Neuronal stem cell (in vitro differentiated cells): ENCODE measurements around the gene RALY.

Experiments used
- DNase-seq: peaks from one replicate; pipeline ENCODE4 v3.0.0-alpha.2; 2013; ENCODE audit warnings: low spot score
- H2AFZ ChIP-seq: one replicate; pipeline ENCODE4 v1.6.1; 2013; ENCODE audit warnings: mild to moderate bottlenecking, low read length, inconsistent platforms
- H2AK5ac ChIP-seq: 2 replicates; pipeline ENCODE4 v1.6.1; 2013; ENCODE audit warnings: low read depth, mild to moderate bottlenecking, inconsistent platforms, low read length, moderate library complexity, mixed read lengths
- H2BK120ac ChIP-seq: 2 replicates; pipeline ENCODE4 v1.6.1; 2013; ENCODE audit warnings: low read depth, mild to moderate bottlenecking, inconsistent platforms, low read length, moderate library complexity, mixed read lengths
- H2BK12ac ChIP-seq: one replicate; pipeline ENCODE4 v1.6.1; 2013; ENCODE audit warnings: low read length, inconsistent platforms
- H2BK15ac ChIP-seq: 2 replicates; pipeline ENCODE4 v1.6.1; 2013; ENCODE audit warnings: mild to moderate bottlenecking, low read length, inconsistent platforms, mixed read lengths
- H2BK5ac ChIP-seq: one replicate; pipeline ENCODE4 v1.6.1; 2013; ENCODE audit warnings: inconsistent platforms, mild to moderate bottlenecking, low read length, moderate library complexity
- H3K14ac ChIP-seq: one replicate; pipeline ENCODE4 v1.6.1; 2013; ENCODE audit warnings: low read length, inconsistent platforms
- H3K18ac ChIP-seq: 2 replicates; pipeline ENCODE4 v1.6.1; 2013; ENCODE audit warnings: low read length, inconsistent platforms
- H3K23ac ChIP-seq: 2 replicates; pipeline ENCODE4 v1.6.1; 2013; ENCODE audit warnings: low read depth, mild to moderate bottlenecking, mixed read lengths, low read length, inconsistent platforms; ENCODE audit not compliant: poor library complexity
- H3K27ac ChIP-seq: replicated peaks from 3 replicates; pipeline ENCODE4 v1.5.1; 2013; ENCODE audit warnings: low read length, inconsistent platforms
- H3K27me3 ChIP-seq, 3 experiments: 2 replicates each; pipeline ENCODE4 v1.6.1; 2013; ENCODE audit warnings: low read length in 3 of 3, mild to moderate bottlenecking in 2 of 3, inconsistent platforms in 1 of 3, low read depth in 1 of 3, mixed read lengths in 1 of 3, moderate library complexity in 1 of 3; ENCODE audit not compliant: control insufficient read depth in 3 of 3, insufficient read depth in 3 of 3
- H3K36me3 ChIP-seq, 2 donors: replicated peaks in 1 of 2; 2 replicates each; pipeline ENCODE4 v1.6.1; 2013; ENCODE audit warnings: low read length in 2 of 2; ENCODE audit not compliant: control insufficient read depth in 2 of 2, insufficient read depth in 2 of 2
- H3K4ac ChIP-seq: 2 replicates; pipeline ENCODE4 v1.6.1; 2013; ENCODE audit warnings: inconsistent platforms, mild to moderate bottlenecking, low read length, moderate library complexity
- H3K4me1 ChIP-seq, 2 donors: 1 replicate in 1 of 2; 2 replicates in 1 of 2; pipeline ENCODE4 v1.6.1; 2013; ENCODE audit warnings: low read length in 2 of 2, low read depth in 1 of 2; ENCODE audit not compliant: control insufficient read depth in 2 of 2, insufficient read depth in 1 of 2
- H3K4me2 ChIP-seq: one replicate; pipeline ENCODE4 v1.6.1; 2013; ENCODE audit warnings: mild to moderate bottlenecking, low read length, inconsistent platforms; ENCODE audit not compliant: insufficient read depth, poor library complexity, severe bottlenecking
- H3K4me3 ChIP-seq, 2 donors: 2 replicates each; pipeline ENCODE4 v1.5.1; 2013; ENCODE audit warnings: low read length in 2 of 2, mild to moderate bottlenecking in 2 of 2, inconsistent platforms in 1 of 2, moderate library complexity in 1 of 2
- H3K79me1 ChIP-seq: one replicate; pipeline ENCODE4 v1.6.1; 2013; ENCODE audit warnings: low read depth, mild to moderate bottlenecking, inconsistent platforms, low read length, moderate library complexity
- H3K9ac ChIP-seq: one replicate; pipeline ENCODE4 v1.6.1; 2013; ENCODE audit warnings: mild to moderate bottlenecking, low read depth, low read length, inconsistent platforms; ENCODE audit not compliant: poor library complexity
- H3K9me3 ChIP-seq, 2 donors: replicated peaks in 1 of 2; 2 replicates each; pipeline versions ENCODE3 to v1.6.1; 2013; ENCODE audit warnings: low read length in 2 of 2, mild to moderate bottlenecking in 2 of 2, inconsistent platforms in 1 of 2, low read depth in 1 of 2, mixed read lengths in 1 of 2, moderate library complexity in 1 of 2; ENCODE audit not compliant: control insufficient read depth in 2 of 2, insufficient read depth in 1 of 2
- H4K8ac ChIP-seq: one replicate; pipeline ENCODE4 v1.6.1; 2013; ENCODE audit warnings: low read depth, mild to moderate bottlenecking, inconsistent platforms, low read length, moderate library complexity
- H4K91ac ChIP-seq: one replicate; pipeline ENCODE4 v1.6.1; 2013; ENCODE audit warnings: low read length, low read depth, mild to moderate bottlenecking, inconsistent platforms; ENCODE audit not compliant: poor library complexity
- WGBS, 2 donors: extraction: QIAGEN DNeasy Blood & Tissue Kit; methylation state at CpG; one replicate each; pipeline ENCODE4 v1.1.7; 2013; ENCODE audit warnings: missing lambda C conversion rate in 2 of 2, mixed read lengths in 1 of 2; ENCODE audit not compliant: insufficient read length in 2 of 2, insufficient replicate concordance in 1 of 2; ENCODE audit errors: extremely low coverage in 2 of 2; 5-methylcytosine and 5-hydroxymethylcytosine counted together

RALY gene

GRCh38 chr20:34089175-34089479 is 95.4 kb downstream of the RALY start:
- Histone ChIP-seq H2BK15ac (no peak overlapping the region), H3K27ac (no peak overlapping the region), H2BK120ac (no peak overlapping the region), H2AFZ (no peak overlapping the region), H3K18ac (no peak overlapping the region), H4K8ac (no peak overlapping the region), H3K9me3 (no peaks in the 10 kb centered on the region), H3K79me1 (no peaks in the 10 kb centered on the region), H2BK5ac (no peak overlapping the region), H3K4me2 (no peak overlapping the region), H2AK5ac (no peak overlapping the region), H2BK12ac (no peak overlapping the region), H3K9ac (no peak overlapping the region), H4K91ac (no peak overlapping the region), H3K36me3 (peaks cover 32 to 95% of the 10 kb centered on the region in 2 donors), H3K23ac (no peak overlapping the region), H3K27me3 (no peaks in the 10 kb centered on the region), H3K4me1 (no peaks in the 10 kb centered on the region), H3K4ac (no peak overlapping the region), H3K14ac (no peak overlapping the region), H3K4me3 (no peak overlapping the region)
- no peak for DNase-seq
- no CpG with 5 or more reads among the region's 5 CpGs for WGBS, 2 donors

GRCh38 chr20:34089655-34090345 is 96.1 kb downstream of the RALY start:
- no peak overlapping the region for H2AFZ ChIP-seq
- DNase-seq: no peak
- peaks cover 30 to 95% of the 10 kb centered on the region in 2 donors for H3K36me3 ChIP-seq
- H2AK5ac ChIP-seq: no peak overlapping the region
- H3K23ac ChIP-seq: no peak overlapping the region
- H3K4me3 ChIP-seq: no peak overlapping the region
- no peaks in the 10 kb centered on the region for H3K9me3 ChIP-seq
- no peak overlapping the region for H2BK12ac ChIP-seq
- no peak overlapping the region for H2BK120ac ChIP-seq
- H3K9ac ChIP-seq: no peak overlapping the region
- no peak overlapping the region for H3K18ac ChIP-seq
- H2BK15ac ChIP-seq: no peak overlapping the region
- no peaks in the 10 kb centered on the region for H3K79me1 ChIP-seq
- no peaks in the 10 kb centered on the region for H3K27me3 ChIP-seq
- no CpG with 5 or more reads among the region's 13 CpGs for WGBS, 2 donors
- no peaks in the 10 kb centered on the region for H3K4me1 ChIP-seq
- no peak overlapping the region for H3K4ac ChIP-seq
- H2BK5ac ChIP-seq: no peak overlapping the region
- H3K27ac ChIP-seq: no peak overlapping the region
- no peak overlapping the region for H4K8ac ChIP-seq
- no peak overlapping the region for H3K14ac ChIP-seq
- H4K91ac ChIP-seq: no peak overlapping the region
- no peak overlapping the region for H3K4me2 ChIP-seq

- H3K79me1 ChIP-seq: no peaks in the 10 kb centered on the region
- H3K36me3 ChIP-seq: peaks cover 29 to 98% of the 10 kb centered on the region in 2 donors
- H2AK5ac ChIP-seq: no peak overlapping the region
Measured at GRCh38 chr20:34090645-34091044, 96.9 kb downstream of the RALY start.

GRCh38 chr20:34091637-34092200 is 98.0 kb downstream of the RALY start:
- peaks cover 37 to 98% of the 10 kb centered on the region in 2 donors for H3K36me3 ChIP-seq
- H3K4me3 ChIP-seq: no peak overlapping the region
- no peaks in the 10 kb centered on the region for H3K27me3 ChIP-seq
- no peak overlapping the region for H4K91ac ChIP-seq
- H3K14ac ChIP-seq: no peak overlapping the region
- no peak overlapping the region for H3K23ac ChIP-seq
- H3K4me1 ChIP-seq: no peaks in the 10 kb centered on the region
- H3K9ac ChIP-seq: no peak overlapping the region
- H2BK12ac ChIP-seq: no peak overlapping the region
- H3K4me2 ChIP-seq: no peak overlapping the region
- no peak overlapping the region for H3K18ac ChIP-seq
- no peak overlapping the region for H2AFZ ChIP-seq
- no peak overlapping the region for H4K8ac ChIP-seq
- H2AK5ac ChIP-seq: no peak overlapping the region
- no peak overlapping the region for H2BK120ac ChIP-seq
- no peaks in the 10 kb centered on the region for H3K9me3 ChIP-seq
- no peak overlapping the region for H2BK5ac ChIP-seq
- no peak overlapping the region for H3K4ac ChIP-seq
- WGBS, 2 donors: no CpG with 5 or more reads among the region's 6 CpGs
- H3K27ac ChIP-seq: no peak overlapping the region
- no peak overlapping the region for H2BK15ac ChIP-seq
- DNase-seq: no peak
- no peaks in the 10 kb centered on the region for H3K79me1 ChIP-seq

More at GRCh38 chr20:34090645-34091044, 96.9 kb downstream of the RALY start:
- Histone ChIP-seq H3K4ac (no peak overlapping the region), H3K18ac (no peak overlapping the region), H3K4me3 (no peak overlapping the region), H3K23ac (no peak overlapping the region), H4K91ac (no peak overlapping the region), H2BK15ac (no peak overlapping the region), H3K14ac (no peak overlapping the region), H4K8ac (no peak overlapping the region), H3K4me1 (no peaks in the 10 kb centered on the region), H3K9ac (no peak overlapping the region), H2BK5ac (no peak overlapping the region), H2BK12ac (no peak overlapping the region), H3K27me3 (no peaks in the 10 kb centered on the region), H2AFZ (no peak overlapping the region), H2BK120ac (no peak overlapping the region), H3K27ac (no peak overlapping the region), H3K4me2 (no peak overlapping the region), H3K9me3 (no peaks in the 10 kb centered on the region)
- DNase-seq: no peak
- WGBS, 2 donors: no CpG with 5 or more reads among the region's 2 CpGs
